Measurements from ENCODE around the gene RPS4Y1.
"Not testable (repeated sequence)": the region's sequence is repeated elsewhere in the genome, so short reads cannot be mapped to it uniquely, and the experiment has no call there.

The RPS4Y1 gene

DNA sequence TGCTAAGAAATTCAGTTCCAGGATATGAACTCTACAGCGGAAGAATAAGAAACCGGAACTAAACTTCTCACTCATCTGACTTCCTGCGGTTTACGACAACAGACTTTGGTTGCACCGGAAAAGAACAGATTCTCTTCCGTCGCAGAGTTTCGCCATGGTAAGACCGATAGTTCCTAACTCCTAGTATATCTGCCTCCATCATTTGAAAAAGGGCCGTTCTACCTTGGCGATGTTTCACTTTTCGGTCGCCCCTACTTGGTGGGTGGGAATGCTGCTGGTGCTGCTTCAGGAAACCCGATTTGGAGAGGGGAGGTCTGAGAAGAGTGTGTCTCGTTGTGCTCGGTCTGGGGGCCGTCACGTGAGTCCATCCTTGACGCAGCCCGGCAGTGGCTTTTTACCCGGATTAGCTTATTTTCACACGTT is at the start of gene RPS4Y1:
RPS4Y1 (plus strand) TSS at position 132 of the 423 bp plus-strand sequence; CDS start at position 155, 23 bp downstream.
- peak; percentile 77 for DNase-seq (ENCODE audit: low spot score)

DNA sequence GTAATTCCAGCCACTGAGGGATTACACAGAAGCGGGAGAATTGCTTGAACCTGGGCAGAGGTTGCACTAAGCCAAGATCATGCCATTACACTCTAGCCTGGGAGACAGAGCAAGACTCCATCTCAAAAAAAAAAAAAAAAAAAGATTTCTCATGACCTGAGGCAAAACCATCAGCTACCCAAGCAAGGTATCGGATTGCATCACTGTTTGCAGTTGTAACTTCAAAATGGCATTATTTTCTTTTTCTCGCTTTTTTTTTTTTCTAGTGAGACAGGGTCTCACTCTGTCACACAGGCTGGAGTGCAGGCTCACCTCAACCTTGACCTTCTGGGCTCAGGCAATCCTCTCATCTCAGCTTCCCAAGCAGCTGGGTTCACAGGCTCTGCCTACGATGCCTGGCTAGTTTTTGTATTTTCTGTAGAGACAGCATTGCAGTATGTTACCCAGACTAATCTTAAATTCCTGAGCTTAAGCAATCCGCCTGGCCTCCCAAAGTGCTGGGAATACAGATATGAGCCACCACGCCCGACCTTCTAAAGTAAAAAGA is 44.4 kb upstream of the RPS4Y1 start:
- no peak for DNase-seq (ENCODE audit: low spot score)

DNA sequence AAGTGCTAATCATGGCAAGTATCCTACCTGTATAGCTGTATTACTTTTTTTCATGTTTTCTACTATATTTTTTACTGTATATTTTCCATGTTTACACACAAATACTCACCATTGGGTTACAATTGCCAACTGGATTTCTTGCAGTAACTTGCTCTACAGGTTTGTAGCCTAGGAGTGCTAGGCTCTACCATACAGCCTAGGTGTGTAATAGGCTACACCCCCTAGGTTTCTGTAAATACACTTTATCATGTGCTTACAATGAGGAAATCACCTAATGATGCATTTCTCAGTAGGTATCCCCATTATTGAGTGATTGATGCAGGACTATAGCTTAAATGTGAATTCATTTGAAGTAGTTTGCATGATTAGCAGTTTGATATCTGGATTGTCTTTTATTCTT is 43.4 kb upstream of the RPS4Y1 start:
- no peak for DNase-seq (ENCODE audit: low spot score)

DNA sequence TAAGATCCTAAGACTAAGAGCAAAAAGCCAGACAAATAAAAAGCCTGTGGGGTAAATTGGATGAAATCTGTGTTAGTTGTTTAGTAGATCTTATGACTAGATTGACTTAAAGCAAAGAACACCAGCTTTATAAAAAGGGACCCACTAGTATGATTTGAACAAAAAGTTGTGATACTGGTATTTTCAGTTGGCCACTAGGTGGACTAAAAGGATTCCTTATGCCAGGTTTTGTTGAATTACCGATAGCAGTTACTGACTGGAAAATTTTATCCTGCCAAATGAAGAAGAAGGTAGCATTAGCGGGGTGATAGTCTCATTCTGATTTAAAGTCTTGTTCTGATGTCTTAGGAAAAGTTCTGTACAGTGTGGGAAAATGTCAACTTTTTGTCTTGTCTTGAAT is 41.2 kb upstream of the RPS4Y1 start:
- DNase-seq (ENCODE audit: low spot score): no peak

DNA sequence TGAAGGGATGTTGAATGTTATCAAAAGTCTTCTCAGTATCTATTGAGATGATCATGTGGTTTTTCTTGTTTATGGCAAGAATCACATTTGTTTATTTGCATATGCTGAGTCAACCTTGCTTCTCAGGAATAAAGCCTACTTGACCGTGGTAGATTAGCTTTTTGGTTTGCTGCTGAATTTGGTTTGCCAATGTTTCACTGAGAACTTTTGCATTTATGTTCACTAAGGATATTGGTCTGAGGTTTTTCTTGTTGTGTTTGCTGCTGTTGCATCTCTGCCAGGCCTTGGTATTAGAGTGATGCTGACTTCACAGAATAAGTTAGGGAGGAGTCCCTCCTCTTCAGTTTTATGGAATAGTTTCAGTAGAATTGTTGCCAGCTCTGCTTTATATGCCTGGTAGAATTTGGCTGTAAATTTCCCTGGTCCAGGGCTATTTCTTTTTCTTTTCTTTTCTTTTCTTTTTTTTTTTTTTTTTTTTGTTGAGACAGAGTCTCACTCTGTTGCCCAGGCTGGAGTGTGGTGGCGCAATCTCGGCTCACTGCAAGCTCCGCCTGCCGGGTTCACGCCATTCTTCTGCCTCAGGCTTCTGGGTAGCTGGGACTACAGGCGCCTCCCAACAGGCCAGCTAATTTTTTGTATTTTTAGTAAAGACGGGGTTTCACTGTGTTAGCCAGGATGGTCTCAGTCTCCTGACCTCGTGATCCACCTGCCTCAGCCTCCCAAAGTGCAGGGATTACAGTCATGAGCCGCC is 24.1 kb upstream of the RPS4Y1 start:
- not testable (repeated sequence) for DNase-seq (ENCODE audit: low spot score)

DNA sequence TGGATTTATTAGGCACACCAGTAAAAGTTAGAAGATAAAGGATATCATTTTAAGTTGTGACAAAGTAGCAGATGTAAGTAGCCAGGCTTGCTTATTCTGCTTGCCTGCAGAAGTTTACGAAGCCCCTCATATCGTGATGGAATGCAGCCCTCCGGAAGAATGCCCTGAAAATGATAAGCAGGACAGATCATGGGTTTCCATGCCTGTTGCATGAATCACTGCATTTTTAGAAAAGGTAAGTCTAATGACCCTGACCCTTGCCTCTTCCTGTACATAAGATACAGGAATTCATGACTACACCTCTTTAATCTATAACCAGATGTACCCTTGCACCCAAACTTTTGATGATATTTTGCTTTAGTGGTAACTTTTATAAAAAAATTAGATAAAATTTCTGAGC is 16.9 kb upstream of the RPS4Y1 start:
- no peak for DNase-seq (ENCODE audit: low spot score)

DNA sequence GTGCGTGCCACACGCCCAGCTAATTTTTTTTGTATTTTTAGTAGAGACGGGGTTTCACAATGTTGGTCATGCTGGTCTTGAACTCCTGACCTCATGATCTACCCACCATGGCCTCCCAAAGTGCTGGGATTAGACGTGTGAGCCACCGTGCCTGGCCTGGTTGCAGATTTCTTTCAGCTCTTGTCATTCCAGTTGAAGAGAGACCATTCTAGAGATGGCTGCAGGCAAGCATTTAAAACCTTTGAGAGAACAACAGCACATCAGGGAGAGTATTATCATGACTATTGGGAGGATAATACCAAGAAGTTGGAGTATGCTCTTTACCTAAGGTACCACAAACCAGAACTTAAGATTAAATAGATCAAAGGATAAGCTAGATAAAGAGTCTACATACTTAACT is 12.9 kb upstream of the RPS4Y1 start:
- no peak for DNase-seq (ENCODE audit: low spot score)

DNA sequence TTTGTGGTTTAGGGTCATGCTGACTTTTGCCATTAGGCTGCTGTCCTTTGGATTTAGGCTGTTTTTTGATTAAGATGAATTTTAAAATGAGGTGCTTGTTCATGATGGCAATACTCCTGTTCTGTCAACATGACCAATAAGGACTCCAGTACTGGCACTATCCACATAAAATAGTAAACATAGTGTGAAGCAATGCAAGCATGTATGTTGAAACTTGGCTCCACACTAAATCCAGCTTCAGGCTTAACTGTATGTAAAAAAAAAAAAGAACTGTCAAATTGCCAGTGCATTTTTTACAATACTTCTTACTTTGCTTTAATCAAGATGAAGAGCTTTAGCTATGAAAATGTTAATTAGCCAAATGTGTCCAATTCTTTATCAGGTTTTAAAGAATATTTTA is 6.2 kb upstream of the RPS4Y1 start:
- DNase-seq (ENCODE audit: low spot score): no peak

DNA sequence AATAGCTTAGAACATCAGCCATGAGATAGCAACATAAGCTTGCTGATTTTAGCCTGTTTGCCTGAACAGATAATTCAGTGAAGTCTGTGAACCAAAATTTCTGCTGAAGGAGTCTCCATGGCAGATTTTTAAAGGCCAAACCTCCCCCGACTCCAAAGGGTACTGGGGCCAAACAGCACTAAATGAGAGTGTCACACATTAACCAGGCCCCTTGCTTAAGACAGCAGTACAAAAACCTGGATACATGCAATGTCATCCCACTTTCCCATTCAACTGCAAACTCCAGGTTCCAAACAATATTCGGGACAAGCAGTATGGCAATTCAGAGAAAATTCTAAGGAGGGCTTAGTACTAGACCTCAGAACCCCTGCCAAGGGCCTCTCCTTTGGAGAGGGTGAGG is 4.3 kb upstream of the RPS4Y1 start:
- DNase-seq (ENCODE audit: low spot score): no peak

DNA sequence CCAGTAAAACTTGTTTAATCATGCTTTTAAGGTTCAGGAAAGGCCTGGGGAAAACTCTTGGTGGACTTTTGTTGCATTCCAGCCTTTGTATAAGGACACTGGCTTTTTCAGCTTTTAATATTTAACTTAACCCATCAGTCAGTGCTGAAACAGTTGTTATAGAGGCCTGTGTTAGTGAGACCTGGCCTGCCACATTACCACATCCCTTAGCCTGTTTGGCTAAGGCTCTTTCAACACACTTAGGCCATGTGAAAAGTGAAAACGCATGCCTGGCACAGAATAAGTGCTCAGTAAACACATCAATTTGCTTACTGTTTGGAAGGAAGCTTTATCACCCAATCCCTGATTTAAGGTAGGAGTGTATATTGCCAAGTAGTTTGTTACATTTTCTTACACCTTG is 3.5 kb upstream of the RPS4Y1 start:
- no peak for DNase-seq (ENCODE audit: low spot score)

DNA sequence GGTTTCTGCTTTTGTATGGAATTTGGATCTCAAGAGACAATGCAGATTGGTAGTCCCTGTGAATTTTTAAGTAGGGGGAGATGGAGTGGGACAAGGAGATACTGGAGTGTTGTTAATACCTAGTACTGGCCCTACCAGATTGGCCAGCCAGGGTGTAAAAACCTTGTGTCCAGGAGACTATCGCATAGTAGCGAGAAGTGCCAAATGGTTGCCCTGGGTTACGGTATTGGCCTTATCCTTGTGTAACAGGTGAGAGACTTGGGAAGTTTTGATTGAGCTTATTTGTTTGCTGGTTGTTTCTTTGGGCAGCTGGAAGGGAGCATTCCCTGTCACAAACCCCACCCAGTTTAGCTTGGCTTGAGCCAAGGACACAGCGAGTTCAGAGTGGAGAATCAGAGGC is 5.4 kb downstream of the RPS4Y1 start:
- no peak for DNase-seq (ENCODE audit: low spot score)

DNA sequence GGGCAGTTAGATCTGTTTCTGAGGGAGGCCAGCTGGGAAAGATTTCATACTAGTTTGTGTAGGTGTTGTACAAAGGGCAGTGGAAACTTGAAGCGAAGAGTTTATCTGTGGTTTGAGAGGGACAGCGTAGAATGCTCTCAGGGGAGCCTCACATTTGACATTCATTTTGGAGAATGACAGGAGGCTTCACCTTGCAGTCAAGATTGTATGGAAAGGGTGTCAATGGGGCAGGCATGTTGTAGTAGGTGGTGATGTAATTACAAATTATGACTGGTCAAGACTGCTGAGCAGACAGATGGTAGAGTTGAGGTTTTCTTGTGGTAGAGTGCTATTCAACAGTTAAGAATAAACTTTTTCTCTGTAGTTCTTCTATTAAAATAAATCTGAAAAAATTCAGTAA is 7.0 kb downstream of the RPS4Y1 start:
- no peak for DNase-seq (ENCODE audit: low spot score)

DNA sequence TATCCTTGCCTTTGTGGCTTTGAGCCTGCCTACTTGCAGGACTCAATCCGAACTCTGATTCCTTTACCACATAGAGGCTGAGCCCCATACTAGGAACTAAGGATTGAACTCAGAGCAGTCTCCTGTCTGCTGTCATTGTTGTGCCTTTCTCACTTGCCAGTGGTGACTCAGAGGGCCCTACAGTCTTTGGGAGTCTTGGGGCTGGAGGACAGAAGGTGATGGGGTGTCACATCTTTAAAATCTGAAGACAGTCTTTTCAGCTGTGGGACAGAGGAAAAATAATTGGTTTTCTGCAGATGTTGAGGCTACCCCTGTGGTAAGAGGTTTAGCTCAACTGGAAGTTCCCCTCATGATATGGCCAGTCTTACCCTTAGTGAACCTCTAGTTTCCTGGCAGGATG is 8.0 kb downstream of the RPS4Y1 start:
- DNase-seq (ENCODE audit: low spot score): no peak

DNA sequence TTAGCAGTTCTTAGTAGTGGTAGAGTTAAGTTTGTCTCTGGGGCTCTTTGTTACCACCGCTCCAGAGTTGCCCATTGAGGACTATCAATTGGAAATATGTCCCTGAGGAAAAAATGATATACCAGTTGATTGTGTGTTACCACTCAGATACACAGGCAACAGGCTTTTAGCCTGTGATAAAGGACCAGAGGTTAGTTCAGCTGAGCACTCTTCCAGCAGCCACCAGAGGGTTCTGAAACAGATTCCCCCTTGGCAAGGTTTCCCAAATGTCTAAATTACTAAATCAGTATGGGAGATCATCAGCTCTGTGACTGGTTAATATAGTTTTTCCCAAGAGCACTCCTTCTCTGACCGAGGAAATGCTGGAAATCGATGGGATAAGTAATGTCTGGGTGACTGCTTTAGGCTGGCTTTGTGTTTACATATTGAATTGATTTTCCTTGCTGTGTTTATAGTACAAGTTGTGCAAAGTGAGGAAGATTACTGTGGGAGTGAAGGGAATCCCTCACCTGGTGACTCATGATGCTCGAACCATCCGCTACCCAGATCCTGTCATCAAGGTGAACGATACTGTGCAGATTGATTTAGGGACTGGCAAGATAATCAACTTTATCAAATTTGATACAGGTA is 12.9 kb downstream of the RPS4Y1 start:
- DNase-seq (ENCODE audit: low spot score): no peak

DNA sequence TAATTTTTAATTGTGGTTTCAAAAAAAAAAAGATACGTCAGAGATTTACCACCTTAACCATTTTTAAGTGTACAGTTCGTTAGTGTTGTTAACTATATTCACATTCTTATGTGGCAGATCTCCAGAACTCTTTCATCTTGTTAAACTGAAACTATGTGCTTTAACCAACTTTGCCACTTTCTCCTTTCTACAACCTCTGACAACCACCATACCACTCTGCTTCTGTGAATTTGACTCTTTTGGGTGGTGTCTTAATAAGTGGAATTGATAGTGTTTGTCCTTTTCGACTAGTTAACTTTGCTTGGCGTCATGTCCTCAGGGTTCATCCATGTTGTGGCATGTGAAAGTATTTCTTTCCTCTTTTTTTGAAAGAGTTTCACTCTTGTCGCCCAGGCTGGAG is 15.7 kb downstream of the RPS4Y1 start:
- no peak for DNase-seq (ENCODE audit: low spot score)

DNA sequence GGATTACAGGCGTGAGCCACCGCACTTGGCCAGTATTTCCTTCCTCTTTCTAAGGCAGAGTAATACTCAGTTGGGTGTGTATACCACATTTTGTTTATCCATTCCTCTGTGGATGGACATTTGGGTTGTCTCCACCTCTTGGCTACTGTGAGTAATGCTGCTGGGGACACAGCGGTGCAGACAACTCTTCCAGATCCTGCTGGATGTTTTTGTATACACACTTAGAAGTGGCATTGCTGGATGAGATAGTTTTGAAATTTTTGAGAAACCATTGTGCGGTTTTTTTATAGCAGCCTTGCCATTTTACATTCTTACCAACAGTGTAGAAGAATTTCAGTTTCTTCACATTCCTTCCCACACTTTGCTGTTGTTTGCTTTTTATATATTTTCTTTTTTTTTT is 16.3 kb downstream of the RPS4Y1 start:
- DNase-seq (ENCODE audit: low spot score): no peak

DNA sequence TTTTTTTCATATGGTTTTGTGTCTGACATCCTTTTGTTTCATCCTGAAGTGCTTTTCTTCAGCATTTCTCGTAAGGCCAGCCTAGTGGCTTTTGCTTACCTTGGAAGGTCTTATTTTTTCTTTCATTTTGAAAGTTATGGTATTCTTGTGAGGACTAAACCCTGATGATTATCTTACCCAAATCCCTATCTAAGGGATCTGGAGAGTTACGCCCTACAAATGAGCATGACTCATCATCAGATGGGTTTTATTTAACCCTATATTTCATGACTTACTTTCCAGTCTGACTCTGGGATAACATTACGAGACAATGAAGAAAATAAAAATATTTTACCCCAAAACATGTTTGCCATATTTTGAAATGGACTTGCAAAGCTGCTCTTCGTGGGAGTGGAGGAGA is 18.4 kb downstream of the RPS4Y1 start:
- DNase-seq (ENCODE audit: low spot score): no peak

DNA sequence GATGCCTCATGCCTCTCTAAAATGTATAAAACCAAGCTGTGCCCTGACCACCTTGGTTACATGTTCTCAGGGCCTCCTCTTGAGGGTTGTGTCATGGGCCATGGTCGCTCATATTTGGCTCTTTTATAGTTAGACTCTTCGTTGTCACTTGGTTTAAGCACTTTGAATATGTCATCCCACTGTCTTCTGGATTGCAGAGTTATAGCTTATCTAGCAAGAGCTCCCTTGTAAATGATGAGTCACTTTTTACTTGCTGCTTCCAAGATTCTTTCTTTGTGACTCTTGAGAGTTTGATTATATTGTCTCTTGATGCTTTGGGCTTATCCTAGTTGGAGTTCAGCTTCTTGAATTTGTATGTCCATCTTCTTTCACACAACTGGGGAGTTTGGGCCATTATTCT is 19.1 kb downstream of the RPS4Y1 start:
- no peak for DNase-seq (ENCODE audit: low spot score)

DNA sequence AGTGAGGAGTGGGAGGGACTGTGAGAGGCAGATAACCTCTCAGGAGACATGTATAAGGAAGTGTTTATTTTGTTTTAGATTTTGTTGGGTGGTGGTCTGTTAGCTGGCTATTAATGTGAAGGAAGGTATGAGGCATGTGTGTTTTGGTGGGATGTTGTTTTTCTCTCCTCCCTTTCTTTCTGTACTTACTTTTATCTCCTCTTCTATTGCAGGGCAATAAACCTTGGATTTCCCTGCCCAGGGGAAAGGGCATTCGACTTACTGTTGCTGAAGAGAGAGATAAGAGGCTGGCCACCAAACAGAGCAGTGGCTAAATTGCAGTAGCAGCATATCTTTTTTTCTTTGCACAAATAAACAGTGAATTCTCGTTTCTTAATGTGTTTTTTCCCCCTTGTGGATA is 25.2 kb downstream of the RPS4Y1 start:
- DNase-seq (ENCODE audit: low spot score): no peak

DNA sequence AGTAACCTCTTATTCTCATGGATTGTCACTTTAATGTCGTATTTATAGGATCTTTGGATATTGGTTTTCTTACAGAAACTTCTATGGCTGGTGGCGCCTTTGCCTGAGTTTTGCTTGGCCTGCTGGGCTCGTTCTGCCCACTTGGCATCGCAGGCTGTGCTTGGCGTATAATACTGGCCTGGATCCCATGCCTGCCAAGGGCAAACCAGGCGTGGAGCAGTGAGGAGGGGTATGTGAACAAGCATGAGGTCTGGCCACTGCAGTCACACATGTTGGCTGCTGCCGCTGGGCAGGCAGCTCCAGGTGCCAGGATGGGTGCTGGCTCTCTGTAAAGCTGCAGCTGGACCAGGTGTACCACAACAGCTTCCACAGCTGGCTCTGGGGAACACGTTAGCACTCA is 26.1 kb downstream of the RPS4Y1 start:
- no peak for DNase-seq (ENCODE audit: low spot score)

DNA sequence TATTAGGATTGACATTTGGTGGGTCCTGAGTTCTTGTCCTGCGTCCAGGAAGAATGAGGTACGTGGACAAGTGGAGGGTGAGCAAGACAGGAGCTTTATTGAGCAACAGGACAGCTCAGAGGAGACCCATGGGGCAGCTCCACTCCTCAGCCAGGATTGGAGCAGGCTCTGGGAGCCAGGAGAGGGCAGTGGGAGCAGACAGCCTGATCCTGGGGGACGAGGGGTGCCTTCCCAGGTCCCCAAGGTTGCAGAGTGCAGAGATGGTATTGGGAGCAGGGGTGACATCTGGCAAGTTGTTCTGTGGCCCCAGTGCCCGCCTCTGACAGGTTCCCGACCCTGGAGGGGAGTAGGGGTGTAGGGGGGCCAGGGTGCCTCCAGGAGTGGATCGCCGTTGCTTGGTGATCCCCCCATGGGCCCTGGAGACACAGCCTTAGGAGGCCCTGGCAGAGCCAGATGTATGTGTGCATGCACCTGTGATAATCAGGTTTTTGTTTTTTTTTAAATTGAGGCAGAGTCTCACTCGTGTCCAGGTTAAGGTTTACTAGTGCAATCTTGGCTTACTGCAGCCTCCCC is 26.7 kb downstream of the RPS4Y1 start:
- no peak for DNase-seq (ENCODE audit: low spot score)

DNA sequence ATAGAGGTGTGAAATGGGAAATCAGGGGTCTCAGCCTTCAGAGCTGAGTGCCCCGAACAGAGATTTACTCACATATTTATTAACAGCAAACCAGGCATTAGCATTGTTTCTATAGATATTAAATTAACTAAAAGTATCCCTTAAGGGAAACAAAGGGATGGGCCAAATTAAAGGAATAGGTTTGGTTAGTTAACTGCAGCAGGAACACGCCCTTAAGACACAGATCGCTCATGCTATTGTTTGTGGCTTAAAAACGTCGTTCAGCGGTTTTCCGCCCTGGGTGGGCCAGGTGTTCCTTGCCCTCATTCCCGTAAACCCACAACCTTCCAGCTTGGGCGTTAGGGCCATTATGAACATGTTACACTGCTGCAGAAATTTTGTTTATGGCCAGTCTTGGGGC is 30.8 kb downstream of the RPS4Y1 start:
- not testable (repeated sequence) for DNase-seq (ENCODE audit: low spot score)

DNA sequence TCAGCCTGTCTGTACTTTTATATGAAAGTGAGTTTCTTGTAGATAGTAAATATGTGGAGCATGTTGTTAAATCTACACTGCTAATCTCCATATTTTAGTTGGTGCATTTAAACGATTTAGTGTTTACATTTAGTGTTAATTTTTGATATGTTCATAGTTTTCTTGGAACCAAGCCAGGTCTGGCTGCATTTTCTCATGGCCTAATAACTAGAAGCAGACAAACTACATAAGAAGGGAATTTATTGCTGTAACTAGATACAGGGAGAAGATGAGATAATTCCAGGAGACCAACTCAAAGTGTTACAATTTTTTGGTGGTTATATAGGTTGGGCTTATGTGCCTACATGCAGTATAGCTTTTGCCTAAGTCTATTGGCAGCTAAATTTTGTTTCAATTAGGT is 32.8 kb downstream of the RPS4Y1 start:
- DNase-seq (ENCODE audit: low spot score): no peak

Data from pons (tissue), 1 donor.